Activated T-cell treated with anti-CD3 and anti-CD28 coated beads, Interleukin-2, amount 50 U/mL, for 48 hours (primary cell): ENCODE data around the gene GNB1L.

Experiments used
- DNase-seq, 2 experiments: peaks; one replicate each; pipeline ENCODE4 v3.0.0-alpha.2; 2020

The GNB1L gene

DNA sequence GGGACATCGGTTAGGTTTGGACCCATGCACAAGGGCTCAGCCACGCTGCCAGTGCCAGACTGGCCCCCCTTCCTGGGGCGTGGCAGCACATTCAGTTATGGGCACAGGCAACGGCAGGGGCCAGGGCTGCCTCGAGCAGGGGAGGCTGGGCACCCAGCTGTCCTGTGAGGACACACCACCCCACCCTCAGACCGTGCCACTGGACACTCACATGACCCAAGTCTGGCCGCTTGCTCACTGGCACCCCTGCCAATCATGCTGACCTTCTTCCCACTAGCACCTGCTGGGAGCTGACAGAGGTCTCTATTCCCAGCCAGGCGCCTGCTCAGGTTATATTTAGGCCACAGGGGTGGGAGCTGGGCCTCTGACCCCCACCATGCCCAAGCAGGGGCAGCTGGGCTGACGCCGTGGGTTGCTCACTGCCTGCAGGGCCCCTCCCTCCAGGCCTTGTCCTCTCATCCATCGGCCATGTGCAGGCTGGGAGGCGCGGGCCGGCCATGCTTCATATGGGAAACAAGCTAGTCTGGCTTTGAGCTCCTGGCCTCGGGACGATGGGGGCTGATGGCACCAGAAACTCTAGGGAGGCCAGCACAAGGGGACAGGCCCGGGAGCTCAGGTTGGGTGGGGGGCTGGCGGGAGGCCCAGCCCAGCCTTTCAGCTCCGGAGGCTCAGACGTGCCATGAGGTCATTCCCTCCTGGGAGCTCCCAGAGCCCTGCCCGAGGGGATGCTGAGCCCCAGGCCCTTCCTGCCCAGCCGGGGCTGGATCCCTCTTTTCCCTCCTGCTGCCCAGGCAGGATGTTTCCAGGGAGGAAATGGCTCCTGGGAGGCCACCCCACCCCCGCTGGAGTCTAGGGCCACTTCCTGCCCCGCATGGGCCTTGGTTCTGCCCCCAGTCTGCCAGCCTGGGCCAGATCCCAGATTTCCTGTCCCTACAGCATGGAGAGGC lies 109.2 kb downstream of the GNB1L start:
- no peak for DNase-seq

DNA sequence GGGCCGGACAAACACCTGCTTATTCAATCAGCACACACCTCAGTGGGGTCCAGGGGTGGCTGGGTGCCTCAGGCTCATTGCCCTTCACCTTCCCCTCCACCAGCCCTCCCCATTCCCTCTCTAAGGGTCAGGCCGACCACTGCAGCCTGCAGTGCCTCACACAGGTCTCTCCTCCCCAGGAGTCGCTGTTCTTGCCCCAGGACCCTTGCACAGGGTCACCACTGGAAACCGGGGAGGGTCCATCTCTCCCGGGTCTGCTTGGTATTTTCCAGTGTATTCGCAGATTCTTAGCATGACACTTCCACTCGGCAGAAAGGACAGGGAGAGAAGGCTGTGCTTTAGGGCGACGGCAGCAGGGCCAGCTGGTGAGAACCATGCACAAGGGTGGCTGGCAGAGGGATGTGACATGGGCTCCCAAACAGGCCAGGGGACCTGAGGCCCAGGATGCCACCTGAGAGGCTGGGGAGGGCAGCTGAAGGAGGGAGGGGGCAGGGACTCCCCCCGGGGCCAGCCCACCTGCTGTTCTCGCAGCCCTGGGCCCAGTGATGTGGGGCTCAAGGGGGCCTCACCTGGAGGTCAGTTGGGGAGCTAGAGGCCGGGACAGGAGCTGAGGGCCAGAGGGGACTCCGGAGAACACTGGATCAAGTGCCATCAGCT lies 110.2 kb downstream of the GNB1L start:
- no peak for DNase-seq

DNA sequence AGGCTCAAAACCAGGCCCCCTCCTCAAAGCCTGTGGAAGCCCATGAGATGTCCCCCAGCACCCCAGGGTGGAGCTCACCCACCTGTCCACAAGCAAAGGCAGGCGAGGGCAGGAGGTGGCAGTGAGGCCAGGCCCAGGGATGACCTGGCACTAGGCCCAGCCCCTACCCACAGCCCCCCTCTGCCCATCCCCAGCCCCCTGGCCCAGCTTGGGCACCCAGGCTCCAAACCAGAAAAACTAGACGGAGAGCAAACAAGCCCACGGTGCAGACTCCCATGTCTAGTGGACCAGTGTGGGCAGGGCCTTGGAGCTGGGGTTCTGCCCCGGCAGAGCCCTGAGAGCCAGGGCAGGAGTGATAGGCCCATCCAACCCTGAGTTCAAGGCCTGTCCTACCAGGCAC lies 111.0 kb downstream of the GNB1L start:
- no peak for DNase-seq

DNA sequence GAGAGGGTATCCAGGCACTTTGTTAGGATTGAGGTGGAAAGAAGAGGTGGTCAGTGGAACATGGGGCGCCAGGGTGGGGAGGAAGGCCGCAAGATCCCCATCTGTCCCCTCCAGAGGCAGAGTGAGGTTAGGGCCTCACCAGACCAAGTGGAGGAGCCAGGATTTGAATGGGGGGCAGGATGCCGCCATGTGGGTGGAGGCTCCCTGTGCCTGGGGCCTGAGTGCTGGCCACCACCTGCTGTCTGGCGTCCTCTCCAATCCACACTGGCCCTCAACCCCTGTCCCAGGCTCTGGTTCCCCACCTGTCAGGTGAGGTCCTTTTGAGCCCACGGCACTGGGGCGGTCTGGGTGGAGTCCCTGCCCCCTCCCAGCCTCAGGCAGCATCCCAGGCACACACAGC lies 111.6 kb downstream of the GNB1L start:
- DNase-seq: no peak

DNA sequence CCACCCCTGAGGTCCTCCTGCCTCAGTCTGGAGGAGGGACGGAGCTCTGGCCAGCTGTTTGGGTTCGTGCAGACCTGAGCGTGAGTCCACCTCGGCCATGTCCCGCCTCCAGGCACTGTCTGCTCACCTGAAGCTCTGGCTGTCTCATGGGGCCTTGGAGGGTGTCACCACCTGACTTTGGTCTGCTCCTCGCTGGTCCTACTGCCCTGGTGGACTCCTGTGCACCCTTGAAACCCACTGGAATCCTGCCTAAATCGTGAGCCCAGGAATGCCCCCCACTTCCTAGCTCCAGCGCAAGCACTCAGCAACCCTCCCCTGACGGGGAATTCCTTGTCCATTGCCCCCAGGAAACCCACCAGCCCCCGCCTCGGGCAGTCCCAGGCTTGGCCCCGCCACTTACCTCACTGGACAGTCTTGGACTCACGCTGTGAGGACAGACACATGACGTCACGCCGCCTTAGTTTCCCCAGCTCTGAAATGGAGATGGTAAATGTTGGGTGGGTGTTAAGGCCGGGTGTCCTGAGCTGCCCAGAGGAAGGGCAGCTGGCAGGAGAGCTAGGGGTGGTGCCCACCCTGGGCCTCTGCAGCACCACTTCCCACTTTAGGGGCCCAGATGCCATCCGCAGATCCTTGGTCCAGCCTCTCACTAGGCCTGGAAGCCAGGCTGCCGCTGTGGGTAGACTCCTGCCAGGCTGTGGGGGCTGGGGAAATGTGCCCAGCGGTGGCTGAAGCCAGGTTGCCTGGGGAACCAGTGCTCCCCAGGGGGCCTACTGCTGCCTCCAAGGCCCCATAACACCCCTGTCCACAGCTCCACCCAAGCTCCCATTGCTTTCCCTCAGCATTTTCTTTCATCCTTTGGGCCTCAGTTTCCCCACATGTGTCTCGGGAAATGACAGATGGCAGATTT lies 112.3 kb downstream of the GNB1L start:
- no peak for DNase-seq

DNA sequence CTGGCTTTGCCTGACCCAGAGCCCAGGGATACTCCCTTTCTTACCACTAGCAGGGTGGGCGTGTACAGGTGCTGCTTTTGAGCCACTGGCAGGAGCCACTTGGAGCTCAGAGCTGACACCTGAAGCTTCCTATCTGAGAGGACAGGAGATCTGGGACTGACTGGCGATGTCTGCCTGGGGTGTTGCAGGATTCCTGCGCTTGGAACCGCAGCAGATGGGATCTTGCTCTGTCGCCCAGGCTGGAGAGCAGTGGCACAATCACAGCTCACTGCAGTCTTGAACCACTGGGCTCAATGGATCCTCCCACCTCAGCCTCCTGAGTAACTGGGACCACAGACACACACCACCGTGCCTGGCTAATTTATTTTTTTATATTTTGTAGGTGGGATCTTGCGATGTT lies 113.6 kb downstream of the GNB1L start:
- DNase-seq: no peak

DNA sequence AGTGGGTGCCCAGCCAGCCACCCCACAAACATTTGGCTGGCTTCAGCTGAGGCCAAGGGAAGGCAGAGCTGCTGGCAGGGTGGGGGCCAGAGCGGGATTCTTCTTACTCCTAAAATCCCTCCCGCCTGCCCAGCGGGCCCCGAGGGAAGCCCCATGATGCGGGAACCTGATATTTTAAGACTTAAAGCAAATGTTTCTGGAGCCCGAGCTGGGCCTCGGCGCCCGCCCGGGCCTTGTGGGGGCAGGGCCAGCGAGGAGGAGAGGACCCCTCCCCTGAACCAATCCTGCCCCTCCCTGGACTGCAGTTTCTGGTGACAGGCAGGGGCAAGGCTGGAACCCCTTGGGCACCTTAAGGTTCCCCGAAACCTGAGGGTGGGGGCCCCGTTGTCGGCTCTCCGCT lies 114.1 kb downstream of the GNB1L start:
- DNase-seq: no peak

DNA sequence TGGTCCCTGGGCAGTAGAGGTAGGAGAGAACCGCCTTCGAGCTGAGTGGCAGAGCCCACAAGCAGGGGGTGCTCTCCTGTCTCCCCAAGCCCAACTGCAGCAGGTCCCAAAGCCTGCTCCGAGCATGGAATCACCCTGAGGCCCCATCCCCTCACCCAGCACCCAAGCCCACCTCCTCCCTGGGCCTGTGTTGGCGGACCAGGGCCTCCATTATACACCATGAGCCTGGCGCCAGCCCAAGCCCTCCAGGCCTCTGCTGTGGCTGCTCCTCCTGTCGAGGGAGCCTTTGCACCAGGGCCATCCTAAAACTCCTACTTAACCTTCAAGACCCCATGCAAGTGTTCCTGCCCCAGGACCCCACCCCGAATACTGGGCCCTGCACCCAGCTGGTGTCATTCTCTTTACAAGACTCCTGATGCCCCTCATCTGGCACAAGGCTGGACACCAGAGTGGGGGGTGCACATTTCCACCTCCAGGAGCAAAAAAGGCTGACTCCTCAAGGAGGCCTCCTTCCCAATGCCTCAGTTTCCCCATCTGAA lies 114.7 kb downstream of the GNB1L start:
- DNase-seq: no peak

DNA sequence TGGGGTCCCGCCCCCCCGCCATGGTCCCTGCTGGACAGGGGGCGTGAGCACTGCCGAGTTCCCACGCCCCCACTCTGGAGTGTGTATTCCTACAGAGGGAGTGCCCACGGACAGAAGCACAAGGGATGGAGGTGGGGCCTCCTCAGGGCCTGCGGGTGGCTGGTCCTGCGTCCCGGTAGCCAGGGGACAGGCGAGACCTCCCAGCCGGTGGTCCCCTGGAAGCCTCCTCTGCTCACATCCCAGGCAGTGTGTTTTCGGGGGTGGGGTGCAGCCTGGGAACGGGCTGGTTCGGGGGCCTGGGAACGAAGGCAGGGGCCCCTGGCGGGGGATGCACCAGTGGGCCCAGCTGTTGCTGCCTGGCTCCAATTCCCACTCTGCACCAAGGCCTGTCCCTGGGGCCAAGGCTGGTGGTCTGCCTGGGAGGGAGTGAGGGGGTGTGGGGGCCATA lies 115.2 kb downstream of the GNB1L start:
- no peak for DNase-seq

DNA sequence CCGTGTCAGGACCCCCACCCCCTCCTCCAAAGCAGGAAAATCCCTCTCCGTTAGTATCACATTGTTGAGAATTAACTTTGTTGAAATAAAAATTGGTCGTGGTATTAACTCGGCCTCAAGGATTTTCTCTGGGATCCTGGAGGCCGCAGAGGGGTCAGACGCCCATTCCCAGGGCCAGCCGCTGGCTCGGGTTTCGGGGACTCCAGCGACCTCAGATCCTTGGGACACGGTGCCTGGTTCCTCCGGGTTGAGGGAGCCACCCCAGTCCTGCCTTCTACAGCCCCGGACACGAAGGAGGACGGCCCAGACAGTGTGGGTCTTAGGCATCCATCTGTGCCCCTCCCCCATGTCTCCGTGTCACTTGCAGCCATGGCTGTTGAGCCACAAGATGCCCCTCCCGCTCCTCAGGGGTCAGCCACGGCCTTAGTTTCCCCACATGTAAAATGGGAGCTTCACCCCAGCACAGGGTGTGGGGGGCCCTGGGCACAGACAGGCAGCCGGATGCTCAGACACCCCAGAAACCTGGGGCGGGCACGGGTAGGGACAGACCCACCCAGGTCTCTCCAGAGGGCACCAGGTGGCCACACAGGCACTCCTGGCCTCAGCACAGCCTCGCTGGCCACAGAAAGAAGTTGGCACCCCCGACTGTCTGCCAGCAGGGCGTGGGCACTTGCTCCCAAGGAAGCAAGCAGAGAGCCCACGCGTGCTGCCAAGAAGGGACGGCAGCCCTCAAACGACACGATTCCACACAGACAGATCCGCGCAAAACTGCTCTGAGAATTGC lies 115.8 kb downstream of the GNB1L start:
- no peak for DNase-seq

DNA sequence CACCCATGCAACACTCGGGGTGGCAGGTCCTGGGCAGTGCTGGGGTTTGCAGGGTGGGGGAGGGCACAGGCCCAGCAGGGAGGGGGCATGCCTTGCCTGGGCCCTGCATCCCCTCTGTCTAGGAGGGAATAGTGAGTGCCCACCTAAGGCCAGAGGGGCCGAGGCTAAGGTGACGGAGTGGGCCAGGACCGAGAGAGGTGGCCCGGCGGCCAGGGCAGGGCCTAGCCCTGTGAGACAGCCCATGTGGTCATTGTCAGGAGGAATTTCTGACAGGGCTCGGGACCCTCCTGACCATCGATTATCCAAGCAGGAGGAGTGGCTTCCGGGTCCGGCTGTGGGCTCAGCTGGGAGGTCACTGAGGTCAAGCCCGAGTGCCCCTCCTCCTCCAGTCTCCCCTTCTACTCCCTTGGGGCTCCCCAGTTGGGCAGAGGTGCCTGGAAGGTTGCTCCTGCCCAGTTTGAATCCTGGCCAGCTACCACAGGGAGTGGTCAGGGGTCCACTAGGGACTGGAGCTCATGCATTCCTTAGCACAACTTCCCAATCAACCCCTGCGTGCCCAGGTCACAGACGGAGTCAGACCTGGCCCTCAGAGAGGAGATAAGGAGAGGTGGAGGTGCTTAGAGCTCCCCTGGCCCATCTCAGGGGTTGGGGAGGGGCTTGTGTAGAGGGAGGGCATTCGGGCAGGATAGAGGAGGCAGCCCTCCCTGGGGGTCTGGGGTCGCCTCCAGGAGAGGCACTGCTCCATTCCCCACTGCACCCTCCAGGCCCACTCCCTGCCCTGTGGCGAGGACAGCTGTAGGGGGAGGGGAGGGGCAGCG lies 116.6 kb downstream of the GNB1L start:
- no peak for DNase-seq

DNA sequence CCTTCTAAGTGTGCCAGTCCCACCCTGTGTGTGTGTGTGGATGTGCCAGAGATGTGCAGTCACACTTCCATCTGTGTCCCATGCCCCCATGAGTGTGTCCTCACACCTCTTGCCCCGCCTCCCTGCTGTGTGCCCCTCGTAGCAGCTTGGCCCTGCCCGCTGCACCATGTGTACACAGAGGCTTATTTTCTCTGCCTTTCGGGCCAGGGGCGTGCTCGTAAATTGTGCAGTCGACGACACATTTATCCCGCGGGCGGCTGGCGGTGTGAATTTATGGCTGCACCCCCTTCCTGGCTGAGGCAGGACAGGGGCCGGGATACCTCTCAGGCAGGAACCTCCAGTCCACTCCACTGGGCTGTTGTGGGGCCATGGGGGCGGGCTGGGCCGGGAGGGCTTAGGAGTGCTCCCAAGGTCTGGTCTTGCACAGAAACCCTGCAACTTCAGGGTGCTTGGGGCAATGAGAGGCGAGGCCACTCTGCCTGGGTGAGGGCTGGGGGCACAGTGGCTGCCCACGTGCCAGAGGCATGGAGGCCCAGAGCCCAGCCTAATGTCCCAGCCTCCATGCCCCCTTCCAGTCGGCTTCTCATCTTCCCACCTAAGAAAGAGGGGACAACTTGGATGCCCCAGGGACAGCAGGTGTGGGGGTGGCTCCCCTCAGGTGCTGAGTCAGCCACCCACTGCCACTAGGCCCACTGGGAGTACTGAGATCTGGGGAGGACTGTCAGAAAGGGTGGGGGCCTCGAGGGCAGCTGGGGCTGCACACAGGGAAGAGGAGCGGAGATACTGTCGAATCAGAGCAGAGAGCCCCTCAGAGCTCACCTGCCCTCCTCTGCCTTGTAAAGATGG lies 118.8 kb downstream of the GNB1L start:
- no peak for DNase-seq

DNA sequence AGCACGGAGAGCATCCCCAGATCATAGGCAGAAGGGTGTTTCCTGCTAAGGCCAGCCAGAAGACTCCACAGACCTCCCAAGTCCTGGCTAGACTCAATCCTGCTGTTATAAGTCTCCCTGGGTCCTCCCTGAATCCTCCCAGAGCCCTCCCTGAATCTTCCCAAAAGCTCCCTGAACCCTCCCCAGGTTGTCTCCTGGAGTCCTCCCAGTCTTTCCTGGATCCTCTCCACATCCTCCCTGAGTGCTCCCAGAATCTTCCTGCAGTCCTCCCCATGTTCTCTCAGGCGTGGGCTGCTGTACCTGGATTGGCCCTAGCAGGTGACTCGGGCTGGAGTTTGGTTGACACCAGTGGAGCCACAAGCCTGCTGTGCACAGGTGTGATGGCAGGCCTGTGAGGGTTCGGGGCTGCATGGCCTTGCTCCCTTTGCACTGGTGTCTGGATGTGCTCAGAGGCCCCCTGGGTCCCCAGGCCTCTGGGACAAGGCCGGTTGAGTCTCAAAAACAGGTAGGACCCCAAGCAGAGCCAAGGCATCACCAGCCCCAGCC lies 119.8 kb downstream of the GNB1L start:
- no peak for DNase-seq

DNA sequence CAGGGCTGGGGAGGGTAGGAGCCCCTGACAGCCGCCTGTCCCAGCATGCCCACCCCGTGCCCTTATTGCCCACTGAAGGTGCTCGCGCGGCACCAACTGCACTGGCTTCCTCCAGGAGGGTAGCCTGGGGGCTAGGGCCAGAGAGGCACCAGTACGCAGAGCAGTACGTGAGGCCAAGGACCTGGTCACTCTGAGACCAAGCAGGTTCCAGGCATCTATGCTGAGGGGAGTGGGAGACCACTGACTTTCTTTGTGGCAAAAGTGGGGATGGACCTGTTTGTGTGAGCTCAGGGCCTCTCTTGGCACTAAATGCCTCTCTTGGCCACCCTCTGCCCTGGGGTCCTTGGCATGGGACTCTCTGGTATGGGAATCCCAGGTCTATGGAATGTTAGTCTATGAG lies 120.5 kb downstream of the GNB1L start:
- DNase-seq: no peak

DNA sequence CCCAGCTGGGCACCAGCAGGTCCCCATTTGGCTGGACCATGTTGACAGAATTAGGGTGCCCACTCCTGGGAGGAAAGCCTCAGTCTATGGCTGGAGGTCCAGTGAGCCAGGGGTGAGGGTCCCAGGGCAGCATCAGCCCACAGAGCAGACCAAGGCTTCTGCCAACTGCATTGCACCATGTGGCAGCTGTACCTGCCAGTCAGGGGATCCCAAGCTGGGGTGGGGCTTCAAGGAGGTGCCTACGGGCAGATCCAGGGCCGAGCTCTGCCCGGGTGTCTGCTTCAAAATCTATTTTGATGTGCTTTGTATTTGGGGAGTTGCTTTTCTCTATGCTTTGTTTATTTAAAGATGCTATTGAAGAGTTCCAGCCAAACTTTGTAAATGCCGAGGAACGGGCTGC lies 120.9 kb downstream of the GNB1L start:
- no peak for DNase-seq
